Stimulated activated CD4-positive, alpha-beta T cell treated with anti-CD3 and anti-CD28 coated beads, TNF-alpha, amount 100 ng/mL, for 1 hour (primary cell): ENCODE results near the gene KMO.

Source experiments
- DNase-seq, 3 donors: peaks; one replicate each; pipeline ENCODE4 v3.0.0-alpha.2; 2020; ENCODE audit warnings: low read depth in 3 of 3, low spot score in 1 of 3

KMO gene

DNA sequence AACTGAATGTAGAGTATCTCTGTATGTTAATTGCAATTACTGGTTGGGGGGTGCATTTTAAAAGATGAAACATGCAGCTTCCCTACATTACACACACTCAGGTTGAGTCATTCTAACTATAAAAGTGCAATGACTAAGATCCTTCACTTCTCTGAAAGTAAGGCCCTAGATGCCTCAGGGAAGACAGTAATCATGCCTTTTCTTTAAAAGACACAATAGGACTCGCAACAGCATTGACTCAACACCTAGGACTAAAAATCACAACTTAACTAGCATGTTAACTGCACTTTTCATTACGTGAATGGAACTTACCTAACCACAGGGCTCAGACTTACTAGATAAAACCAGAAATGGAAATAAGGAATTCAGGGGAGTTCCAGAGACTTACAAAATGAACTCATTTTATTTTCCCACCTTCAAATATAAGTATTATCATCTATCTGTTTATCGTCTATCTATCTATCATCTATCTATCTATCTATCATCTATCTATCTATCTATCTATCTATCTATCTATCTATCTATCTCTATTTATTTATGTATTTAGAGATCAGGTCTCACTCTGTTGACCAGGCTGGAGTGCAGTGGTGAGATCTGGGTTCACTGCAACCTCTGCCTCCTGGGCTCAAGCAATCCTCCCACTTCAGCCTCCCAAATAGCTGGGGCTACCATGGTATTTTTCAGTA, 60.2 kb downstream of the KMO start:
- DNase-seq = no peak

DNA sequence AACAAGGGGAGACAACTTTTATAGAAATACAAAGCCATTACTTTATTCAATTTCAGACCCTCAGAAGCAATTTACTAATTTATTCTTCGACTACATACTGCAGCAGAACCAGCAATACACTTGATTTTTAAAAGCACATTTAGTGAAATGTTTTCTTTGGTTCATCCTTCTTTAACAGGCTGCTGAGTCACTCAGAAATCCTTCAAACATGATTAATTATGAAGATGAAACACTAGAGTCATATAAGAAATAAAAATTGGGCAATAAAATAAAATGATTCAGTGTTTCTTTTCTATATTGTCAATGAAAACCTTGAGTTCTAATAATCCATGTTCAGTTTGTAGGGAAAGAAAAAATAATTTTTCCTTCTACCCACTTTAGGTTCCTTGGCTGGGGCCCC, 61.0 kb downstream of the KMO start:
- DNase-seq = no peak

DNA sequence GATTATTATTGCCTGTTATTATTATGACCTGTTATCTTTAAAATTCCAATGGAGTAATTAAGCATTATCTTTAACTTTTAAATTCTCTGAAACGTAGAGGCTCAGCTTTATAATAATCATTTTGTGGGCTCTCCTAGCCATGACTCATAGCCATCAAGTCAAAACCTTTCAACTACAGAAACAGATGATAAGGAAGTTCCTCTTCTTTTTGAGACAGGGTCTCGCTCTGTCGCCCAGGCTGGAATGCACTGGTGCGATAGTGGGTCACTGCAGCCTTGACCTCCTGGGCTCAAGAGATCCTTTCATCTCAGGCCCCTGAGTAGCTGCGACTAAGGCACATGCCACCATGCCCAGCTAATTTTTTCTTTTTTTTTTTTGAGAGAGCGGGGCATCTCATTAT, 64.5 kb downstream of the KMO start:
- no peak for DNase-seq

DNA sequence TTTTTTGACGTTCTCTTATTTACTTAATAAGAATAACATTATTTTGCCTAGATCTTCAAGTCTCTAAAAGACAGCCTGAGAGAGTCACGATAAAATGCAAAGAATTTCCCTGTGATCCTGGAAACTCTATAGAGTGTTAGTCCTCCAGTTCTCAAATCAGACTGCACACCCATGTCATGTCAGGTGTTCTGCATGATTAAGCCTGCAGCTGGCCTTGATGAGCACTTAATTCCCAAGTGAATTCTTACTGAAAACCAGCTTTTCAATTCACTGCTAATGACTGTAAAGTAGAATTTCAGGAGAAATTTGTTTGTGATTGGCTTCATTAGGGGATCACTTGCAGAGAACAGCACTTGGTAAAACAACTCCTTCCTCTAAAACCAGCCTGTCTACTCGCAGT, 66.1 kb downstream of the KMO start:
- no peak for DNase-seq

DNA sequence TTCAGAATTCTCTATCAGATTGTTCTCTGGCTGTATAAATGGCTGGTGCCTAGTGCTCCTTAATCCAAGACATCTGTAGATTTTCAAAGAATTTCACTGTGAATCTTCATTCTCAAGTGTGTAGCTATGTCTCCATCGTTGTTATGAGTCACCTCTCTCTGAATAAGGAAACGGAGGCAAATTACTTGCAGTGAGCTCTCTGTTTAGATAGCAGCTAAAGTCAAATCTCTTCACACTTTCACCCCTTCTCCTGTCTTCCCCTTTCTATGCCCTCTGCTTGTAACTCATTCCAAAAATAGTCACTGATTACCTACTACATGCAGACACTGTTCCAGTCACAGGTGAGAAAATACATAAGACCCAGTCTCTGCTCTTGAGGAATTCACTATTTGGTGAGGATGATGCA, 68.3 kb downstream of the KMO start:
- DNase-seq = no peak

DNA sequence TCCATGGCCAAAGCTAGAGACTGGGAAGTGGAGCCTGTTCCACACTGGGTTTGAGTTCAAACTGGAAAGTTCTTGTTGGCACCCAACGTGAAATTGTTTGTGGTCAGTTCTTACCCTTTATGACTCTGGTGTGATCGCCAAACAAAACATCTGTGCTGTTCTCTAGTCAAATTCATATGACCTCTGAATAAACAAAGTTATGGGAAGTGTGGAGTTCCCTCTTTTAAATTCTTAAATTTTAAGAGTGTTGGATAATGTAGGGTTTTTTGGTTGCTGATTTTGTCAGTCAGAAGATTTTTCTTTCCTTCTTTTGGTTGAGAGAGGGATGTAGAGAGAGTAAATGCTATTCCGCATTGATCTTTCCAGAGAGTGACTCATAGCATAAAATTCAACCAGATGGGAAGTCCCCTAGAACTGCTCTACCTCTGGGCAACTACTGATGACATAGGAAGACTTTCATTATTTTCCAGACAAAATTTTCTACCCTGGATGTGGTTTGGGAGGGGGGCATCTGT, 71.6 kb downstream of the KMO start:
- no peak for DNase-seq

DNA sequence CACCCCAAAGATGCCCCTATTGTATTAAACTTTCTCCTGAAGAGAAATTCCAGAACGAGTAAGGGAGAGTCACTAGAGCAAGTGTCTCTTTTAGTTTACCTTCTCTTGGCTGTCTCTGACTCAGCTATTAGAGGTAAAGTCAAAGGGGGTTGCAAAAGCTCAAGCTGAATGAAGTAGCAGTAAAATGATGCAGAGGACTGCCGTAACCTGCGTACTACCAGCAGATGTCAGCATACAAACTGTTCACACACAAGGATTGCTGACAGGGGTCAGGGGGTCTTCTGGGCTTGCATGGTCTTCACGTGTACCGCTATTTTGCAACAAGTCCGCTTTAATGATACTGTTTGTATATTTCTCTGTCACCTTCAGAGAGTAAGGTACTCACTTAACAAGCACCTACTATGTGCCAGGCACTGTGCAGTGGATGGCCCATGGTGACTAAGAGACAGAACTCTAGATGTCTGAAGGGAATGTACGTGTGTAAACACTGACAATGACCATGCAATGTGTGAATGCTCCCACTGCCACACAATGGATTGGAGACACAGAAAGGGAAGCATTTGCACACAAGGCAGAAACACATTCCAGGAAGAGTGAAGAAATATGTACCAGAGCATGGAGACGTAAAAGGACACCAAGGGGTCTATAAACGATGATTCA, 73.1 kb downstream of the KMO start:
- DNase-seq = no peak

DNA sequence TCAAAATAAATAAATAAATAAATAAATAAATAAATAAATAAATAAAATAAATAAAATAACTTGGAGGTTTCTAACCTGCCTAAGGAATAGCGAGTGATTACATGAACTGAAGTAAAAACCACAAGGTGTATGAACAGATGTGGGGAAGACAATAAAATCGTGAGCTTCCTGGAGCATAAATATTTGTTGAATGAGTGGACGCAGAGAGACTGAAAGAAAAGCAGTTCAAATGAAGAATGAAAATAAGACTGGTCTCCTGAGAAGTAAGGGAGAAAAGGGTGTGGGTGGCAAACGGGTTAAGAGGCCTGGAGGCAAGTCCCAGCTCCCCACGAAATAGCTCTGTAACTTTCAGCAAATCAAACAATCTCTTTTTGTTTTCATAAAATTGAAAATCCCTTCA, 74.4 kb downstream of the KMO start:
- no peak for DNase-seq

DNA sequence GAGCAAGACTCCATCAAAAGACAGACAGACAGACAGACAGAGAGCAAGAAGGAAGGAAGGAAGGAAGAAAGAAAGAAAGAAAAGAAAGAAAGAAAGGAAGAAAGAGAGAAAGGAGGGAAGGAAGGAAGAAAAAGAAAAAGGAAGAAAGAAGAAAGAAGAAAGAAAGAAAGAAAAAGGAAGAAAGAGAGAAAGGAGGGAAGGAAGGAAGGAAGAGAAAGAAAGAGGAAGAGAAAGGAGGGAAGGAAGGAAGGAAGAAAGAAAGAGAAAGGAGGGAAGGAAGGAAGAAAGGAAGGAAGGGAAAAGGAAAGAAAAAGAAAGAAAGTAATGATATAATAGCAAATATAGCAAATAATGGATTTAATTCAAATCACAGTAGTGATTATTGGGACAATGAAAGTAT, 75.3 kb downstream of the KMO start:
- DNase-seq = no peak

DNA sequence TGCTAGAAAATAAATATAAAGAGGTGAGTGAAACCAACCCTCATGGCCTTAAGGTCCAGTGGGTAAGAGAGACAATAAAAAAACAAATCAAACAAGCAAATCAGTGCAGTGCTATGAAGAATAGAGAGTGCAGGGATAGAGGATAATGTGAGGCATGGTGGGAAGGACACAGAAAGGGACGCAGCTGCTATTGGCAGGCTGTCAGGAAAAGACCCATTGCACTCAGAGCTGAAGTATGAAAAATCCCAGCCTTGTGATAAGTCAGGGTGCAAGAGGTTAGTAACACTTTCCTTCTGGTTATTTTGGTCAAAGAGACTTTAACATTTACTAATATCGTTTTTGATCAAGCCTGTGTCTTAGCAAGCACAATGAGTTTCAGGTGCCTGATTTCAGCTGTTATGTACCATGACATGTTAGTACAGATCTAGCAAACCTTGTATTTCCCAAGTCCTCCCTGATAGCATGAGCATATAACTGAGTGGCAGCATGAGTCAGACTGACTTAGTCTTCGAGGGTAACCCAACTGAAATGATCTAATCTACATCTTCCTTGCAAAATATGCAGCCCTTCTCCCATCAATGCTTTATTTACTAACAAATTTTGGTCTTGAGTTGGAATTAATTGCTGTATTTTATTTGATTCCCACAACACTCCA, 76.3 kb downstream of the KMO start:
- DNase-seq = no peak

DNA sequence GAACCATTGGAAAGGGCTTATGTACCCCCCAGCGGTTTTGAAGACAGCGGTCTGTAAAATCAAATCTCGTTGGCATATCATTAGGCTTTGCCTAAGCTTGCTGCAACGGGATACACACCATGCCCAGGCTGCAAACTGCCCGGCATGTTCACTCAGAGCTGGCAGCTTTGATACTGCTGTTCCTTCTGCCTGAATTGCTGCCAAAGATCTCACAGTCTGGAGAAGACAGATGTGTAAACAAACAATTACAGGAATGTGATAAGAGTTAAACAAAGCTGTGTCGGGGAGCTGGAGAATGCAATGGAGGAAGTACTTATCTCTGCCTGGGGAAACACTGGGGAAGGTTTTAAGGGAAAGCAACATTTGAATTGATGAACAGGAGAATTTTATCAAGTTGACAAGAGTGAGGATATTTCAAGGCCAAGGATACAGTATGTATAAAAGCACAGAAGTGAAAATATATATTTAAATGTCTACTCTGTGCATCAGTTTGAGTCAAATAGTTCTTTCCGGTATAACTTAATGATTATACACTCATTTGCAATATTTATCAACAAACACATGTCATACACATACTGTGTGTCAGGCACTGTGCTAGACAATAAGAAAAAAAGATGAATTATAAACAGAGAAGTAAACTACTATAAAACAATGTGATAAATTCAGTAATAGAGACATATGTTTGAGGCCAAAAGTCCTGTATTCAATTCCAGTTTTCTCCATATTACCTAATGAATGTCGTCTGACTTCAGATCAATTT, 78.1 kb downstream of the KMO start:
- DNase-seq = no peak

DNA sequence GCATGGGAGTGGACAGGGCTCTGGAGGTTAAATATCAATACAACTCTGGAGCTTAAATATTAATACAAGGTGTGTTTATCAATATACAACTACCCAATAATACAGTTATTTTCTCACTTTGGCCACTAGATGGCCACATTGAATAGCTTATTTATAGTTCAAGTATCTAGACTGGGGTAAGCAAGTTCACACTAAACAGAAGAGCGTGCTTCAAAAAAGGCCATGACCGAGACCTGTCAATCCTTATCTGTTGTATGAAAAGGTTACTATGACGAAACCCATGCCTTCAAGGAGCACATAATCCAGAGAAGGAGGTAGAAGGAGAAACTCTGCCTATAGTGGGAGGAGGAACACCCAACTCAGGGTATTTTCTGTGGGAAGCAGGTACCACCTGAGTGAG, 78.9 kb downstream of the KMO start:
- DNase-seq = no peak

DNA sequence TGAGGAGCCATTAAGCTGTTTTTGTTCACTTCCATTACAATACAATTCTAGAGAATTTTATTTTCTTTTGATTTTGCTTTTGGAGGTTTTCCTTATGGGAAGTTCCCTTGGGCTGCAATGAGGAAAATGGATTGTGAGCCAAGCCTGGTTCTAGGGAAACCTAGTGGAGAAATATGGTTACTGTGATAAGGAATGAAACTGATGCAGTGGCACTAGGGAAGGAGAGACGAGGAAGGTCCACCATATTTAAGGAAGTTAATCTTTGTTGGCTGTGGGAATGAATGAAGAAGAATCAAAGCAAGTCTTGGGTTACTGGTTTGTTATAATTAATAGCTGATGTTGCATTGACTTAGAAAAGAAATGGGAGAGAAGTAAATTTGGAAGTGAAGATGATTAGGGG, 79.6 kb downstream of the KMO start:
- no peak for DNase-seq

DNA sequence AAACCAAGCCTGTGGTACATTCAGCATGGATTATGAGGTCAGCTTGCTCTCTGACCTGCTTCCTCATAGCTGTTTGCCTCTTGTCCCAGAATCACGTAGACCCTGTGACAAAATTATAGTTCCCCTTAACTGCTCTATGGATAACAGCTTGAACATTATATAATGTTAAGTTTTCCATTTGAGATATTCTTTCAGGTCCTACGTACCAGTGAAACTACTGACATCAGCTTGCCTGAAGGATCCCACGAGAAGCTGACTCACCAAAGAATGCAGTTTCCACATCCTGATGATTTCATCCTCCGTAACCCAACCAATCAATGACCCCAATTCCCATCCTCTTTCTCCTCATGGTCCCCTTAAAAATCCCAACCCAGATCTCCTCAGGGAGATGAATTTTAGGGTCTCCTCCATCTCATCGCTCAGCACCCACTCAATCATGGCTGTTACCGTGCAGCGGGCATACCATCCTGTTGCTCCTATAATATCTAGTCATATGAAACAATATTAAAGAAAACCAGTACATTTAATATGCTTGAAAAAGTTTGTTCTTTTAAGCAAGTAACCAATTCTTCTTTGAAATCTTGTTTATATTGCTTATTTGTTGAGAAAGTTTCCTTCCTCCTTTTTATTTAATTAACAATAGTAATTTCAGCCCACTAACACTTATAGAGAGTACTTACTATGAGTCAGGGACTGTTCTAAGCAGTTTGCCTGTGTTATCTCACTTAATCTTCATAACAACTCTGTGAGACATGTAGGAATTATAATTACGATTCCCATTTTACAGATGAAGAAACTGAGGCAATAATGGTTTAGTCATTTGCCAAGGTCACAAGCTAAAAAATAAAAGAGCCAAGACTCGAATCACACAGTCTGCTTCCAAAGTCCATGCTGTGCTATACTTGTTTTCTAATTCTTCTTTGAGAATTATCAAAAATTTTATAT, 80.6 kb downstream of the KMO start:
- no peak for DNase-seq

DNA sequence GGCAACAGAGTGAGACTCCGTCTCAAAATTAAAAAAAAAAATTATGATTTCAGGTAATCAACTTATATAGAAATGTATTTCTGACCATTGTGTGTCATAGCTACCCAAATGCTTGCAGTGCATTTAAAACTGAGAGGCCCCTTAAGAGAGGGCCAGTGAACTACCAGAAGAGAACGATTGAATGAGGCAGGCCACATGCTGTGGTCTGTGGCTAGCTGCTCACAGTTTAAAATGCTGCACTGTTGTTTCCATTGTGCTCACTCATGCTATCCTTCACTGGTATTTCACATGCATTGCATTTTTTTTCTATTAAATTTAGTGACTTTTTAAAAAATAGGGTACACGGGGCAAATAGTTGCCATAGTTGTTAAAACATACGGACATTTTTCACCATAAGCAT, 82.0 kb downstream of the KMO start:
- no peak for DNase-seq

DNA sequence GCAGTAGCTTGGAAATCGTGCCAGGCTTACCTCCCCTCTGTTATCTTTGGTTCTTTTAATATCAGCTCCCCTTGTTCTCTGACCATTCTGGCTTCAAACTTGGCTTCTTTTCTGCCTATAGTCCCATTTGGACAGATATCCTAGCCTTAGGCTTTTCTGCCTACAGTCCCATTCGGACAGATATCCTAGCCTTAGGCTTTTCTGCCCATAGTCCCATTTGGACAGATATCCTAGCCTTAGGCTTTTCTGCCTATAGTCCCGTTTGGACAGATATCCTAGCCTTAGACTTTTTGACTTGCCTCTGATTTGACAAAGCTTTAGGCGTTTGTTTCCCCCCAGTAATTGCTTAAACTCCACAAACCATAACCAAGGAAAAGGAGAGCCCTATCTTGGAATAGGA, 82.4 kb downstream of the KMO start:
- no peak for DNase-seq

DNA sequence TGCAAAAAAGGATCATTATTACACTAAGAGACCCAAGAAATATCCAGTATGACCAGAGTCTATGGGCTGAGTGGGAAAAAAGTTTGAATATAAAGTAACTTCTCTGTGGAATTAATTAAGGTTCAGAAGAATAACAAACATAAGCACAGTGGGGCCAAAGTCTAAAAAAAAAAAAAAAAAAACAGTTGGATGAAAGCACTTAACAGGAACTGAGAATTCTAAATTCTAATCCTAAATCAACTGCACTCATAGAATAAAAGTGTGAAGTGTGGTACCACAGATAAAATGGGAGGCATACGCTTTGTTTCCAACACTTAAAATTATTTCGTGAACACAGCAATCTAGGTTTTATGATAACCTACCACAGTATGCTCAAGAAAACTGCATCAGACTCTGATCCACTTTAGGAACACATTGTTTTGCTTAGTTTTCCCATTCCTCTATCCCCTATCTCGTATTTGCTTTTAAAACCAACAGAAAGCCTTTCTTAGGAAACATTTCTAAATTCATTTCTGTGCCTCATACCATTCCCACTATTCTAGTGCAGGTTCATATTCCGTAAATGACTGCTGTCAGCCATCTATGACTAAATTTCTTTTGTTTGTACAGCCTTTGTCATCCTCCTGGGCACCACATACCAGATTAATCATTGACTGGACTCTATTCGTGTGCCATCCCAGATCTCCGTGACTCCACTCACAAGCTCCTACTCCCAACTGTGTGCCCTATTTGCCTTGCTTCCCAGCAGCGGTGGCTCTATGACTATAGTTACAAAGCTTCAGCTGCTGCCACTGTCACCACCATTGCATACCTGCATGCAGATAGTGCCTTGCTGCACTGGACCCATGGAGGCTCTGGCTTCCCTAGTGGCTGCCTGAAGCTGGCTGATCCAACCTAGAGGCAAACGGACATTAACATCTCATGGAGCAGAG, 83.1 kb downstream of the KMO start:
- no peak for DNase-seq

DNA sequence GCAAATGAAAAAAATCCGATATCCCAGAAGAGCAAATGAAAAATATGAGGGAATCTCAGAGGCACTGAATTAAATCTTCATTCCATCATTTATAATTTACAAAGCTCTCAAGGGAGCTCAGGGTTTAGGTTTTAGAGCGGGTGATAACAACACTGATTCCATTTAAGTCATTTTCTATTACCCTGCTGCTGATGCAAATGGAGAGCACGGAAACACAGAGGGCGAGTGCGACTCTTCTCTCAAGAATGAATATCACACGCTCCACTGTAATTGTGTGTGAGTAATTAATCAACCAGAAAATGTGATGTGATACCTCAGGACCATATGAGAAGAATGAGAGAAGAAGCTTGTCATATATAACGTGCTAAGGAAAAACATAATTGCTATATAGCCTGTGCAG, 85.2 kb downstream of the KMO start:
- DNase-seq = no peak

DNA sequence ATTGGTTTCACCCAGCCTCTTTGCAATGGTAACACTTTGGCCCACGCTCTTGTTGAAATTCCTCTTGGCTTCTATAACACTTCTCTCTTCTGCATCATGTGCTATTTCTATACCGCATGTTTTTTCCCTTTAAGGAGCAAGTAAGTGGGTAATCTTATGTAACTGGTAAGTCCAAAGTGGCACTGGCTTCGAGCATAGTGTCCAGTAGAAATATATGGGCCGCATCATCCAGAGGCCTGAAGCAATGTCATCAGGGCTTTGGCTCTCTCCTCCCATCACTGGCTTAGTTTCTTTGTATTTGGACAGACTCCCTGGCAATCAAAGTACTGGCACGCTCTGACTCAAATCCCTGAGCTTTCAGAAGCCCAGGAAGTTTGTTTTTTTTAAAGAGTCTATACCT, 90.5 kb downstream of the KMO start:
- DNase-seq = no peak

DNA sequence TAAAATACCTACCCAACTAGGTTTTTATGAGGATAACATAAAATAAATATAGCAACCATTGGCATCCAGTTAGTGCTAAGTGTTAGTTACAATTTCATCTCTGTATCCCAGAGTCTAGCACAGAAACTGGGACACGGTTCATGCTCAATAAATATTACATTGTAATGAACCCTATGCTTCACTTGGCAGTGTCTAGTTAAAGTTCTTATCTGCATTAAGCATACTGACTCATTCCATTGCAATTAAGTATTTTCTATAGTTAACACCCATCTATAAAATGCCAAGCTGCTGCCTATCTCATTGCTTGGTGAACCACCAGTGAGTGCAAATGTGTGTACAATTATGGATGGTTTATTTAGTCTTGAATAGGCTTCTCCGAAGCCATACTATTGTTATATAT, 92.8 kb downstream of the KMO start:
- no peak for DNase-seq
